BJ (cell line): ENCODE results near the gene TMEM267. TPM values are rescaled to one million over a fixed set of nuclear protein-coding genes. Genes with fewer than 3 reads are reported as not detected.

Experiments
- CTCF ChIA-PET: fragments of 350-600 bp; formaldehyde crosslinking; extraction: SDS; loops from one replicate; lab custom pipeline; 2021; ENCODE audit warnings: antibody characterized with exemption, inconsistent platforms; lab: Yijun Ruan, JAX
- POLR2A ChIA-PET: fragments of 300-600 bp; sonication (Branson Sonifier 250); formaldehyde crosslinking; extraction: SDS; loops from one replicate; lab custom pipeline; 2021; ENCODE audit warnings: antibody characterized with exemption; lab: Charles Lee
- DNase-seq: peaks from one replicate; pipeline ENCODE4 v3.0.0-alpha.2; 2011; ENCODE audit warnings: low read depth
- H3K27me3 ChIP-seq: 2 replicates; pipeline ENCODE4 v1.6.0; 2011; ENCODE audit warnings: low read length; ENCODE audit not compliant: control insufficient read depth, insufficient read depth
- H3K36me3 ChIP-seq: 2 replicates; pipeline ENCODE4 v1.5.1; 2011; ENCODE audit warnings: low read length; ENCODE audit not compliant: control insufficient read depth, insufficient read depth
- H3K4me3 ChIP-seq: 2 replicates; pipeline ENCODE4 v1.5.1; 2011; ENCODE audit warnings: low read depth, mild to moderate bottlenecking, control low read depth, low read length
- polyA plus RNA-seq: library from polyadenylated mRNA; depleted of rRNA; stranded (reverse); fragments of >200 nt; gene quantifications from 2 replicates; pipeline ENCODE4 v1.2.3, GENCODE V29; 2011; rRNA removed
- TF ChIP-seq, protein P1 (sequence below): IDR thresholded peaks from 2 replicates; pipeline ENCODE4 v1.5.1; 2011; ENCODE audit warnings: low read depth, mild to moderate bottlenecking, control low read depth, inconsistent platforms, low read length, moderate library complexity; ENCODE audit not compliant: insufficient read depth

The TMEM267 gene
- polyA plus RNA-seq, 1 experiment, result 11.4 TPM

DNA sequence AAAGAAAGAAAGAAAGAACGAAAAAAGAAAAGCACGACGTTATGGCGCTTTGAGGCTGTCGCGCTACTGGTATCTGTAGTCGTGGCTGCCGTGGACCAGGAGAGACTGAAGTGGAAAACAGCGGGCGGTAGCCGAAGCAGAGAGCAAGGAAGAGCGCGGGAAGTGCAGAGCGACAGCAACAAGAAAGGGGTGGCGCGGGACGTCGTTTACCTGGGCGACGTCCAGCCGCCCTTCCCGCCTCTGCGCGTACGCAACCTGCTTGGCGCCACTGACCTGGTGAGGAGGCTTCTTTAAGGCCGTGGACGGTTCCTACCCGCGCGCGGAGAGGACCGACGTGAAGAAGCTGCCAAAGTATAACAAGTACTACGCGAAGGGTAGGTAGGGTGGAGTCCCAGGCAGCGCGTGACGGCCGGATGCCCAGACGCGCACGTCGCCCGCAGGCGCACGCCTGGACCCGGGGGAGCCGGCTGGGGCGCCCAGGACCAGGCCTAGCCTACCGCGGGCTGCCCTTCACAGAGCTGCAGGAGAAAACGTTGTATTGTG, 86.8 kb downstream of the TMEM267 start:
- H3K27me3 ChIP-seq, result 0 out of 2 replicates have a peak, but pooled peaks cover 1% of the 10 kb centered on the region
- CTCF ChIA-PET, result interaction anchor here (0.6 to 2.0 kb wide), 5 partner anchors 15 to 356 kb away, joined by 3 to 11 read pairs (median 3); partner anchors contain the start of genes CCL28 and TMEM267
- DNase-seq, result no peak
- POLR2A ChIA-PET, result interaction anchor here (0.5 kb wide), 1 partner anchor 293 kb away, joined by 3 read pairs; no protein-coding TSS in a partner anchor
- TF ChIP-seq, protein P1, sequence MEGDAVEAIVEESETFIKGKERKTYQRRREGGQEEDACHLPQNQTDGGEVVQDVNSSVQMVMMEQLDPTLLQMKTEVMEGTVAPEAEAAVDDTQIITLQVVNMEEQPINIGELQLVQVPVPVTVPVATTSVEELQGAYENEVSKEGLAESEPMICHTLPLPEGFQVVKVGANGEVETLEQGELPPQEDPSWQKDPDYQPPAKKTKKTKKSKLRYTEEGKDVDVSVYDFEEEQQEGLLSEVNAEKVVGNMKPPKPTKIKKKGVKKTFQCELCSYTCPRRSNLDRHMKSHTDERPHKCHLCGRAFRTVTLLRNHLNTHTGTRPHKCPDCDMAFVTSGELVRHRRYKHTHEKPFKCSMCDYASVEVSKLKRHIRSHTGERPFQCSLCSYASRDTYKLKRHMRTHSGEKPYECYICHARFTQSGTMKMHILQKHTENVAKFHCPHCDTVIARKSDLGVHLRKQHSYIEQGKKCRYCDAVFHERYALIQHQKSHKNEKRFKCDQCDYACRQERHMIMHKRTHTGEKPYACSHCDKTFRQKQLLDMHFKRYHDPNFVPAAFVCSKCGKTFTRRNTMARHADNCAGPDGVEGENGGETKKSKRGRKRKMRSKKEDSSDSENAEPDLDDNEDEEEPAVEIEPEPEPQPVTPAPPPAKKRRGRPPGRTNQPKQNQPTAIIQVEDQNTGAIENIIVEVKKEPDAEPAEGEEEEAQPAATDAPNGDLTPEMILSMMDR, result no peak
- H3K4me3 ChIP-seq, result peak overlapping the region; percentile 56
- no peaks in the 10 kb centered on the region for H3K36me3 ChIP-seq

Other genes starting within 250 kb of the TMEM267 start
- gene HMGCS1, start 170.5 kb downstream of the TMEM267 start, polyA plus RNA-seq, result 8.6 and 11.3 TPM in 2 replicates
- 0.29 and 0.43 TPM in 2 replicates for gene CCL28, start 71.5 kb downstream of the TMEM267 start, polyA plus RNA-seq
- 2.6 and 4.7 TPM in 2 replicates for gene C5orf34, start 31.3 kb upstream of the TMEM267 start, polyA plus RNA-seq
- 71.8 and 126 TPM in 2 replicates for gene PAIP1, start 73.2 kb upstream of the TMEM267 start, polyA plus RNA-seq
- gene NNT, start 119.3 kb upstream of the TMEM267 start, polyA plus RNA-seq, result 44.8 and 48.7 TPM in 2 replicates